NCI-H1105 treated with DMSO at 0.1 percent for 48 hours (cell line): ENCODE data around the gene BUB1B.

Experiments
- DNase-seq: peaks from one replicate; lab custom pipeline; 2025; lab: John Stamatoyannopoulos, UW

The BUB1B gene

DNA sequence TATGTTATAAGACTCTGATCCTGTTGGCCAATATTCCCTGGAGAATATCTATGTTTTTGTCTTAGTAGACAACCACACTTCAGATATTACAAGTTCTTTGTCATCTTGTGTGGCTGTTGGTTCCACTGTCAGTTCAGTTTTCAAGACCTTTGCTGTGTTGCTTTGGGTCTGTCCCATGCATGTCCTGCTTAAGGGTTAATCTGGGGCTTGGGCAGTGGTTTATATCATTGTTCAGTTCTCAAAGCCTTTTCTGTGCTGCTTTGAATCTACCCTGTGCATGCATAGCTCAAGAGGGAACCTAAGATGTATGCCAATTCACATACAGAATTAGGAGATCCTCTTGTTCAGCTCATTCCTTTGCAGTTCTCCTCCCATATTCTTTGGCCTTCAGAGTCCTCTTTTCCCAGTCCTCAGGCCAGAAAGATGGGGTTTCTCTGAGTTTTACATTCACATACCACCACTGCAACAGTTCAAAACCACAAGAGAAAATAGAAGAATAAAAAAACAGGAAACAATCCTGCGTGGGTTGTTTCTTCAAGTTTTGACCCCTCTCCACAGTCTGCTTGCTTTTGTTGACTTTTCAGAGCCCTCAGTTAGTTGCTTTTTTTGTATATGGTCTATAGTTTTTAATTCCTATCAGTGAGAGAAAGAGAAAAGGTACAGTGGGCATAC, 21.6 kb downstream of the BUB1B start:
- DNase-seq = no peak

GRCh38 chr15:40183636-40184463, 23.0 kb downstream of the BUB1B start:
- no peak for DNase-seq

DNA sequence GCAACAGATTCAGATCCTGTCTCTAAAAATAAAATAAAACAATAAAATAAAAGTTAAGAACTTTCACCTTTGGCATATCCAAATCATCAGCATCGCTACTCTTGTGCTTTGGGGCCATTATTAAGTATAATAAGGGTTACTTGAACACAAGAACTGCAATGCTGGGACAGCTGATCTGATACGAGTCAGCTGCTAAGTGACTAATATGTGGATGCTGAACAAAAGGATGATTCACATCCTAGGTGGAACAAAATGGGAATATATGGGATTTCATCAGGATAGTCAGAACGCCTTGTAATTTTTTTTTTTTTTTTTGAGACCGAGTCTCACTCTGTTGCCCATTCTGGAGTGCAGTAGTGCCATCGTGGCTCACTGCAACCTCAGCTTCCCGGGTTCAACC, 29.7 kb downstream of the BUB1B start:
- DNase-seq = no peak

DNA sequence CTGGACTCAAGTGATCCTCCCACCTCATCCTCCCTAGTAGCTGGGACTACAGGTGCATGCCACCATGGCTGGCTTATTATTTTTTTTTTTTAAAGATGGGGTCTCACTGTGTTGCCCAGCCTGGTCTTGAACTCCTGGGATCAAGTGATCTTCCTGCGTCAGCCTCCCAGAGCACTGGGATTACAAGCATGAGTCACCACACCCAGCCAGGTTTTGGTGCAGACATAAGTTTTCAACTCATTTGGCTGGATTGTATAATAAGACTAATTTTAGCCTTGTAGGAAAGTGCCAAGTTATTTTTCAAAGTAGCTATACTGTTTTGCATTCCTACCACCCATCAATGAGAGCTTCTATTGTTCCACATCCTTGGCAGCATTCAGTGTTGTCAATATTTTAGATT, 32.1 kb downstream of the BUB1B start:
- no peak for DNase-seq

- DNase-seq = no peak
These were observed 36.6 kb downstream of the BUB1B start for GRCh38 chr15:40197434-40197833.

- DNase-seq = no peak
These were observed 37.7 kb downstream of the BUB1B start for GRCh38 chr15:40198355-40199085.

DNA sequence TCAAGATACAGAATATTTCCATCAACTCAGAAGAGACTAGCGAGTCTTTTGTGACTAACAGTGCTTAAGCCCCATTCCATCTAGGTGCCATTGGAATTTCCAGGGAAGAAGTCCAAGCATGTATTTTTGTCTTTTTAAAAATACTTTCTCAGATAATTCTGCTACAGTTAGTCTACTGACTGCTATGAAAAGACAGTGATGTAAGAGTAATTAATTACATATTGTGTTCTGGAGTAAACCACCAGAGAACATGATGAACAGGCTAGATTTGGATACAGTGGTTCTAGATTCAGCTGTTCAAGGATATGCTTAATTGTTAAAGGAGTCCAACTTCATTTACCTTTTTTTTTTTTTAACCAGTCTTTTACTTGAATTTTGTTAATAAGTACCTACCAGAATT, 43.2 kb downstream of the BUB1B start:
- DNase-seq = no peak

GRCh38 chr15:40217166-40217824, 56.4 kb downstream of the BUB1B start:
- peak; percentile 46 for DNase-seq

DNA sequence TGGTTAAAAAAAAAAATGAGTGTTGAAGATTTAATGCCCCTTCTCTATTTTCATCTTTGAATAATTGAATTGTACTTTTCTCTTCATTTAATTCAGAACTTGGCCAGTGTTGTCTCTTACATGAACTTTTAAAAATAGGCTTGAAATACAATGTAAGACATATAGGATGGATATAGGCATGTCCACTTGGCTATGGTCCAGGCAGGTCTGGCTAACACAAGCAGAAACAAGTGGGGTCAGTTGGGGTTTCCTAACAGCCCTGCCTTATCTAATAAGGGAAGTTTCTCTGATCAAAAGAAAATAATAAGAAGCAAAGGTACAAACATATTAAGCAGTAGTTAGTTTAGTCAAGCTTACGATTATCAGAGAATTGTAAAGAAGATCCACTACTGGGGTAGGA, 58.9 kb downstream of the BUB1B start:
- DNase-seq = no peak

DNA sequence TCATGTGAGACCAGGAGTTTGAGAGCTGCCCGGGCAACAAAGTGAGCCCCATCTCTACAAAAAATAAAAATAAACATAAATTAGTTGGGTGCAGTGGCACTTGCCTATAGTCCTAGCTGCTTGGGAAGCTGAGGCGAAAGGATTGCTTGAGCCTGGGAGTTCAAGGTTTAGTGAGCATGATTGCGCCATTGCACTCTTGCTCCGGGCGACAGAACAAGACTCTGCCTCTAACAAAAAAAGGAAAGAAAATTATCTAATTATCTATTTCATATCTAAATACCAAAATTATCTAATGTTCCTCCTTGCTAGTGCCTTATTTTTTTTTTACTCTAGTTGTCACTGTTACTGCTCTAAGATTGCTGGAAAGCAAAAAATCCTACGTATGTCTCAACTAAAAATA, 61.3 kb downstream of the BUB1B start:
- DNase-seq = no peak

DNA sequence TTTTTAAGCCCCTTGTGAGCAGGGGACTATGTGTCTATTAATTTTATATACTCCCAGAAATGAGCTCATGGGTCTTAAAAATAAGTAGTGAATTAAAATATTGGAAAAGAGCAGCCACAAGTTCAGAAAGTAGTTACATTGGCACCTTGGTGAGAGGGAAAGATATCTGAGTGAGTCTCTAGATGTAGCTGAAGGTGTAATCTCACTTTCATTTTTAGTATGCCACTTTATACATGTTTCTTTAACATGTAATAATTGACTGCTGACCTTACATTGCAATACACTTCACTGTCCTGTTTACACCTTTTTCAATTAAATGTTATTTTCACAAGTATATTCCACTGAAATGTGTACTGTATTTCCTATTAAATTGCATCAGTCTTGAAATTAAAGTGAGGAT, 65.9 kb downstream of the BUB1B start:
- DNase-seq = no peak

DNA sequence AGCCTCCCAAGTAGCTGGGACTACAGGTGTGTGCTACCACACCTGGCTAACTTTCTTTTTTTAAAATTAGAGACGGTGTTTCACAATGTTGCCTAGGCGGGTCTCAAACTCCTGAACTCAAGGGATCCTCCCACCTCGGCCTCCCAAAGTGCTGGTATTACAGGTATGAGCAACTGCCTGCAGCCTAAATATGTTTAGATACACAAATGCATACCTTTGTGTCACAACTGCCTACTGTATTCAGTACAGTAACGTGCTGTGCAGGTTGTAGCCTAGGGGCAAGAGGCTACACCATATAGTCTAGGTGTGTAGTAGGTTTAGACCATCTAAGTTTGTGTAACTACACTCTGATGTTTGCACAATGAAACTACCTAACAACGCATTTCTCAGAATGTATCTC, 68.4 kb downstream of the BUB1B start:
- no peak for DNase-seq

- DNase-seq = no peak
These were observed 69.1 kb downstream of the BUB1B start for GRCh38 chr15:40229956-40230355.

DNA sequence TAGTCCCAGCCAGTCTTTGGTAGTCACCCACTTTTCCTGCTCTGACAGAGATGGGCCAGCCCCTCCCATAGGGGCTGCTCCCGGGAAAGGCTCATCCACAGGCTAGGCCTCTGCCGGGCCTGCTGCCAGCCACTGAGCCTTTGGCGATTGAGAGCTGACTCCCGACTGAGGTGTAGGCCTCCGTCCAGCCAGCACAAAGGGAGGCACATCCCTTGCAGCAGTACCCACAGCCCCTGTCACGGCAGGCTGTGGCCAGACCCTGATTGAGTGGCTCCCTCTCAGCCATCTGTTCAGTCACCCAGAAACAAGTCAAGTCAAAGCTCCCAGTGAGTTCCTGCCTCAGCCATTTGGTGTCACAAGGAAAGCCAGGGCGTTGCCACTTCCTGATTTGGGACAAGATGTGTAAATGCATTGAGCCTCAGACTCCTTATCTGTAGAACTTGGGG, 71.8 kb downstream of the BUB1B start:
- no peak for DNase-seq

DNA sequence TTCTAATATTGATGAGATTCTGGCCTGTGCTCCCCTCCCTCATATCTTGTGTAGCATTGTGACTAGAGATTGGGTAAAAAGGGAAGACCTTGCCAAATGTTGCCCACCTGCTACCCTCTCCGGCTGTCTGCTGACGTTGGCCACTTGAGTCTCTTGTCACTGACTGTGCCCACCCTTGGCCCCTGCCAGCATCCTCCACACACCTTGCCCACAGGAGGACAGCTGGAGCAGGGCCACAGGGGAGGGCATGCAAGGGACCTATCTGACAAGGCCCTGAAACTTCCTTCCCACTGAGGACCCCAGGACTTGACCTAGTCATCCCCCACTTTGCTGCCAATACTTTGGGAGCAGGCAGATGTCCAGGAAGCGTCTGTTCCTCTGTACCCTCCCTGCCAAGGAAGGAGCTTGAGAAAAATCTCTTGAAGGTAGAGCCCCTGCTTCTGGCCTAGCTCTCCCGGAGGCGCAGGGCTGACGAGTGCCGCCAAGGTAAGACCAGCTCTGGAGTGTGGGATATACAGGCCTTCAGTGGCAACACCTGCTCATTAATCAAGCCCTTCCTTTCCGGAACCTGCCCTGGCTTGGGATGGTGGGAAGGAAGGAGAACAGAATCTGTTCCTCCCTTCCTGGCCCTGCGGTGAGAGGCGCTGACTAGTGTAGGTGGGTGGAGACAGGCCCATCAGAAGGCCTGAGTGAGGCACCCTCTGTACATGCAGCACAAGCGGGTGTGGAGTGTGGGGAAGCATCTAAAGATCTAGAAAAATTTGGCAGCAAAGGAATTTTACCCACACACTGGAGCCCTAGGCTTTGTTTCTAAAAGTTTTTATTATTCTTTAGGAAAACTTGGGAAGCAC, 73.1 kb downstream of the BUB1B start:
- DNase-seq = no peak

DNA sequence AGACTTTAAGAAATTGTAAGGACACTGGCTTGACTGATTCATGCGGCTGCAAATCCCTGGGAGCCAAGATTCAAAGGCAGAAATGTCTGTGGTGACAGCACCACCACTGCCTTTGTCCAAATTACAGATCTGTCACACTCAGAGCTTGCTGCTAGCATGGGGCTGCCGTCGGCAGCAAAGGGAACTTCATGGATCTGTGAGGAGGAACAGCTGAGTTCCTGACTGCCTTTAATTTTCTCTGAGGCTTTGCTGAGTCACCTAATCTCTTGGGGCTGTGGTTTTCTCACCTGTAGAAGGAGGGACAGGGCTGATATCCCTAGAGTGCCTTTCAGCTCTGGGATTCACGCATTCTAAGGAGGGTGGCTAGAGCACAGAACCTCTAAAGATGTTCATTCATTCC, 73.9 kb downstream of the BUB1B start:
- DNase-seq = no peak

DNA sequence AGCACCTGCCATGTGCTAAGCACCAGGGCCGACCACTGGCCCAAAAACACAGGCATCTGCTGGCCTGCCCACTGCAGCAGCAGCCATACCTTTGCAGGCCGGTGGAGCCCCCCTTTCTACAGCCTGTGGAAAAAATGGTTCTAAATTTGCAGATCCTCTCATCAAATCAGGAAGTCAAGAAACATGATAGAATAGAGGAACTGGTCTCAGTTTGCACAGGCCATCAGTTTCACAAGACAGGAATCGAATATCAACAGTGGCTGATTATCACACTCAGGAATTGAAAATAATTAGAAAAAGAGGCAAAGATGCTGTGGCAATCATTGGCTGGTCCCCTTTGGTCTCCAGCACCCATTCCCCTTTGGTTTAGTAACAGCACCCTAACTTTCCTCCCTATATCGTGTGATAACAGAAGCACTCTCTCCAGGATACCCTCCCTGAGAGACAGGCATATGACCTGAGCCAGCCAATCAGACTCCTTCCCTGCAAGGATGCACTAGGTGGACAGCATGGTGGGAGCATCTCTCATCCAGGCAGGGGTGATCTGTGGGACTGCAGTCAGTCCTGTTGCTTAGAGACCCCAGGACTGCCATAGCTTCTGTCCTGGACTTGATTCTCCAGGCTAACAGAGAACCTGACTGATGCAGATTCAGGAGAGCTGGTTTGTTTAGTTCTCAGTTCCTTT, 74.5 kb downstream of the BUB1B start:
- no peak for DNase-seq

DNA sequence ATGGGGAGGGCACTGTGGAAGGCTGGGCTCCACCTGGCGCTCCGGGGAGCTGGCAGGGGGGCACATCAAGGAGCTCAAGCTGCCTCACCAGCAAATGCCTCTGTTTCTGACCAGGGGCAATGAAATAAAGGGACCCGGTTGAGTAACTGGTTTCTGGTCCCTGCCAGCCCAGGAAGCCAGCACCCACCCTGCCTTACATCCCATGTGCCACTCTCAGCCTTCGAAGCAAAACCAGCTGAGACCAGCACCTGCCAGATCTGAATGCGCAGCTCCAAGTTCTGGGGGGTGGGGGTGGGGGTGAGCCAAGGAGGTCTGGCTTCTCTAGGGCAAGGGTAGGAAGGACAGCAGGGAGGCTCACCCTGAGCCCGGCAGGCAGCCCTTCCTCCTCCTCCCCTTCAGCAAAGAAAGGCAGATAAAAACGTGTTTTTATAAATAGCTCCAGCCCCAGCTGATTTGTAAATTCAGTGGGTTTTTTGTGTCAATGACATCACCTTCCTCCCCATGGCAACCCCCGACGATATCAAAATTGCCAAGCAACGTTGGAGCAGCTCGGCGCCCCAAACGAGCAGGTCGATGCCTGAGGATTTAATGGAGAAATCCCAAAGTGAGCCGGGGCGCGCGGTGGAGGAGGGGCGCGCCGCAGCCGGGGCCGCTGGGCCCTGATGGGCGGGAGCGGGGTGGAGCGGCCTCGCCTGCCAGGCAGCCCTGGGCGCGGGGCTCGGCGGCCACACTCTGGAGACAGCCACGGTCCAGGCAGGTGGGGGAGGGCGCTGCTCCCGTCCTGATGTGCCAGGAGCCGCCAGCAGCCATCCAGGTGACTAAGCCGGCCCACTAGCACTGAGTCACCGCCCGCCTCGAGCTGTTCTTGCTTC, 77.9 kb downstream of the BUB1B start, which contains the start of gene PAK6:
Gene PAK6 (plus strand): TSS at position 532 of the 872 bp plus-strand sequence. CDS start 25,723 bp downstream, outside the sequence.
- DNase-seq = peak; percentile 58

GRCh38 chr15:40239404-40239692, 78.5 kb downstream of the BUB1B start:
- DNase-seq = no peak
